Glomerular endothelial cell (primary cell): ENCODE results near the gene STATH. TPM values are rescaled to one million over a fixed set of nuclear protein-coding genes. Genes with fewer than 3 reads are reported as not detected.
"Not testable (repeated sequence)": the region's sequence is repeated elsewhere in the genome, so short reads cannot be mapped to it uniquely, and the experiment has no call there.

Experiments used
- DNase-seq: peaks from one replicate; pipeline ENCODE4 v3.0.0-alpha.2; 2011; ENCODE audit warnings: low read depth, low spot score; ENCODE audit errors: extremely low read depth
- total RNA-seq: library from RNA; depleted of rRNA; stranded (reverse); fragments of >200 nt; gene quantifications from 2 replicates; pipeline ENCODE4 v1.2.3, GENCODE V29; 2015

The STATH gene, protein sequence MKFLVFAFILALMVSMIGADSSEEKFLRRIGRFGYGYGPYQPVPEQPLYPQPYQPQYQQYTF
- not detected in 2 replicates for total RNA-seq

DNA sequence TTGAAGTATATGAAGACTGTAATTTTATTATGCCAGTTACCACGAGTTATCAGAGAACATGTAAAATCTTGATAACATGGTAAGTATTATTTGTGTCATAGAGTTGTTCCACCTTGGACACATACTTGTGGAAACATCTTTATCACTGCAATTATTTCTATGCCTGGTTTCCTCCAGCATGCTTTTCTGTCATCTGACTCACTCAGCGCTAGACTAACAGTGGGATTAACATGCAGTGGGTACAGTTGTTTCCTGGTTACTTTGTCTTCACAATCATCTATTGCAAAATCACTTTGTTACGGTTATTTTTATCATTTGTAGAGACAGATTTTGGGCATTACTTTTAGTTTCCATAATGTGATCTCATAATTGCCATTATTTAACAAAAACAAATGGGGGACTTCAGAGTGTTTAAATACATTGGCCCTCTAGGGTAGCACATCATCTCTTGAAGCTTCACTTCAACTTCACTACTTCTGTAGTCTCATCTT lies at the start of gene STATH:
TSS of gene STATH (plus strand) at position 441 of the 491 bp plus-strand sequence. CDS start 2,472 bp downstream, outside the sequence.
- DNase-seq = no peak

DNA sequence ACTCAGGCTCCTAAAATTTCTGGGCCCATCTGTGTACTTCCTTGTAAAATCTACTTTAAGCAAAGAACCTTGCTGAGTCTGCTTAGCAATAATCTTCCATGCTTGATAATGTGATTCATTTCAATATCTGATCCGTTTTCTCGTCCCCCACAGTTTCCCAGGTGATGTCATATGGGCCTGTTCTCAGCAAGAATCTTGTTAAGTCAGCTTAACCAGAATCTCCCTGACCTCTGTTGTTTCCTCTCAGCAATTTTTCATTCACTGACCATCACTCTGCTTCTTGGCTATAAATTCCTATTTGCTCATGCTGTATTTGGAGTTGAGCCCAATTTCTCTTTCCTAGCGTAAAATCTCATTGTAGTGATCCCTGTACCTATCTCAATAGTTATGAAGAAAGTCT lies 44.2 kb upstream of the STATH start:
- DNase-seq = no peak

DNA sequence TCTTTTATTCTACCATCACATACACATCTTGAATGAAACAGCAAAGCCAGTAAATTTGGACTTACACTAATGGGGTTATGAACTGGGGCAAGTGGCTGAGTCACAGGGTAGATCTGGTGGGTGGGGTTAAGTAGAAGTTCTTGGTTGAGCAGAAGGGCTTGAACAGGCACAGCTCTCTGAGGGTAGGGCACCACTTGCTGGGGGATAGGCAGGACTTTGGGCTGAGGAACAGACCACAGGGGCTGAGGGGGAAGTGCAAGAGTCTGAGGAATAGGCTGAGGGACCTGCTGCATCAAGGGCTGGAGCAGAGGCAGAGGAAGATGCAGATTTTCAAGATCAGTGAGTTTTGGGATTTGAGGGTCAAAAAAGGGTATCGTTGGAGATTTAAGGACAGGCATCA lies 38.6 kb upstream of the STATH start:
- no peak for DNase-seq

DNA sequence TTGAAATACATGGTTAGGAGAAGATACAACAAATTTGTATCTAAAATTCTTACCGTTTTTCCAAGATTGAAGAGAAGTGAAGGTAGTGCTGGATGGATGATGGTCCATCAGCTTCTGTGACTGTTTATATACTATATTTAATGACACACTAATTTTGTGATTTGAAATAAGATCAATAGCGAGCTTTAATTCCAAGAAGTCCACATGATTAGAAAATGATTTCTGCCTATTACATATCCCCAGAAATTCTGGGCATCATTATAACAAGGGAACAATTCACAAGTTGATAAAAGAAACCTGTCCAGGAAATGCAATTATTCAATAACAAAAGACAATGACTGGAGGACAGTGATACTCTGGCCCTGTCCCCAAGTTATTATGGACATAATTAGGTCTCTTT lies 30.1 kb upstream of the STATH start, which contains the start of gene CSN2:
TSS of gene CSN2 (minus strand) at position 101 of the 400 bp plus-strand sequence. CDS start 4,733 bp downstream, outside the sequence.
- DNase-seq = no peak

DNA sequence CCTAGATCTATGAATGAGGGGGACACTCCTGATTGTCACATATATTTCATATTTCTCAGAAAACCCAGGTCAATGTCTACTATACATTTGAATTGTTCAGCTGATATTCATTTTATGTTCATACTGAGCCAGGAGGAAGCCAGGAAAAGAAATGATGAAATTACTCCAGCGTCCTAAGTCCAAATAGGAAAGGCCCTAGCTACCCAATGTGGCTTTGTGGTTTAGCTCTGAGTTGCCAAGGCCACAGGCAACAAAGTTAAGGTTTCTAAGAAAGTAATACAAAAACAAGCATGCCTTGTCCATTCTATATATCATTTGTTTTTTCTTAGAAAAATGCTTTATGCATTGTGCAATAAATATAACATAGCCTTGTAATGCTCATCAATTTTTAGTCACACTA lies 25.7 kb upstream of the STATH start:
- no peak for DNase-seq

DNA sequence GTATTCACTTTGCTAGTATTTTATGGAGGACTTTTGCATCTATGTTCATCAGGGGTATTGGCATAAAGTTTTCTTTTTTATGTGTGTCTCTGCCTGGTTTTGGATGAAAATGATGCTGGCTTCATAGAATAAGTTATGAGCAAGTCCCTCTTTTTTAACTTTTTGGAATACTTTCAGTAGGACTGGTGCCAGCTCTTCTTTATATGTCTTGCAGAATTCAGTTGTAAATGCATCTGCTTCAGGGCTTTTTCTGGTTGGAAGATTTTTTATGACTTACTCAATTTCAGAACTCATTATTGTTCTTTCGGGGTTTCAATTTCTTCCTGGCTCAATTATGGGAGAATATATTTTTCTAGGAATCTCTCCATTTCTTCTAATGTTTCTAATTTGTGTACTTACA lies 21.1 kb upstream of the STATH start:
- no peak for DNase-seq

DNA sequence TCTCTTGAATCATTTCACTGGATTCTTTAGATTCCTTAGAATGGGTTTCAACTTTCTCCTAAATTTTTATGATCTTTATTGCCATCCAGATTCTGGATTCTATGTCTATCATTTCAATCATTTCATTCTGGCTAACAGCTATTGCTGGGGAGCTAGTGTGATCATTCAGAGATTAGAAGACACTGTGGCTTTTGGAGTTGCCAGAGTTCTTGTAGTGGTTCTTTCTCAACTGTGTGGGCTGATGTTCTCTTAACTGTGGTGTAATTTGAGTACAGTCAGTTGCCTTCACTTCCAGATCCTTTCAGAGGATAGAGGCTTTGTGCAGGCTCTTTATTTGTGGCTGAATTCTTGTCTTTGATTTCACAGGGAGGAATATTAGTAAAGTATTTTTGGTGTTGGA lies 18.2 kb upstream of the STATH start:
- no peak for DNase-seq

DNA sequence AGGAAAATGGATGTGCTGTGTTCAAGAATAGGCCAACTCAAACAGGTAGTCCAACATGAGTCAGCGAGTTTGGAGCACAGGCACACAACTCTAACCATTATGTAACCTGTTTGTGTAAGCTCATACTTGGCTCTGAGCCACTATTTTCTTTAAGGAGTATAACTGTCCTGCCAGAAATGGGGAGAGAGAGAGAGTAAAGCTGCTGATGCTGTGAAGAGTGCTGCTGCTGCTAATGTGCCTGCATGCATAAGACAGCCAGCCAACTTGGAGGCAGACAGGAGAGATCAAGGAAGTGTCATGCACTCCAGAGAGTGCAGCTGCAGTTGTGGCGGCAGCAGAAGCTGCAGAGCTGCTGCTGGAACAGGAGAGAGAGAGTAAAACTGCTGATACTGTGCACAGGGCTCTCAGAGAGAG lies 11.7 kb upstream of the STATH start:
- no peak for DNase-seq

DNA sequence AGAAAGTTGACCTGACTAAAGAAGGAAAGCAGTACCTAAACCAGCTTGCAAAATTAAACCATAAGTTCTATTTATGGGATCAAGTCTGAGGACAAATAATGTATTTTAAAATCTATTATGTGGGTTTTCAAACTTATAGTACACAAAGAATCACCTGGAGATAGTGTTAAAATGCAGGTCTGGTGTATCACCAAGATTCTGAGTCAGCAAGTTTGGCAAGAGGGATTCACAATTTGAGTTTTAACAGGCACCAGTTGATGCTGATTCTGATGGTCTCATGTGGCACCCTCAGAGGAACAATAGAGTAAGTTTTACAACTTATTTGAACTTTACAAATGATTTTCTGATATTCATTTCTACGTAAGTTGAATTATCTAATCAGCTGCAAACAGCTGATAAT lies 9.1 kb upstream of the STATH start:
- DNase-seq = no peak

DNA sequence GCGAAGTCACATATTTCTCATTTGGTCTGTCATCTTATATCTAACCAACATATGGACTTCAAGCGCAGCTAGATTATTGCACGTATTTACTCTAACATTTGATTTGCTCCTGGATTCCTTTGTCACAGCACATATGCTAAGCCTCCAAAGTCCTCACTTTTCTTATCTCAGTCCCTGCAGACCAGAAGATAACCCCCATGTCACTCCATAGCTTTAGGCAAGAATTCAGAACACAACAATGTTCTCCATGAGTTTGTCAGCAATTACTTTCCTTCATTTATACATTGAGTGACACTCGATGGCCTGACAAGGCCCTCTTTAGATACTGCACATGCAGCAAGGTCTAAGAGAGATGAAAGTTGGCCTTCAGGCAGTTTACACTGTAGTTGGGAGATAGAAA lies 4.8 kb upstream of the STATH start:
- no peak for DNase-seq

DNA sequence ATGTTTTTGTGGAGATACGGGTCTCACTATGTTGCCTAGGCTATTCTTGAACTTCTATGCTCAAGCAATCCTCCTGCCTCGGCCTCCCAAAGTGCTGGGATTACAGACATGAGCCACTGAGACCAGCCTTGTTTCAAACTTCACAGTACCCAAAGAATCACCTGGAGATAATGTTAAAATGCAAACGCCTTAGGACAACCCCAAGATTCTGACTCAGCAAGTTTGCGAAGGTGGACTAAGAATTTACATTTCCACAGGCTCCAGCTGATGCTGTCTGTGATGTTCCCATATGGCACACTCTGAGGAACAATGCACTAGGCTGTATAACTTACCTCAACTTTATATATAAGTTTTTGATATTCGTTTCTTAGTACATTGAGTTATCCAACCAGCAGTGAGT lies 984 bp upstream of the STATH start:
- no peak for DNase-seq

DNA sequence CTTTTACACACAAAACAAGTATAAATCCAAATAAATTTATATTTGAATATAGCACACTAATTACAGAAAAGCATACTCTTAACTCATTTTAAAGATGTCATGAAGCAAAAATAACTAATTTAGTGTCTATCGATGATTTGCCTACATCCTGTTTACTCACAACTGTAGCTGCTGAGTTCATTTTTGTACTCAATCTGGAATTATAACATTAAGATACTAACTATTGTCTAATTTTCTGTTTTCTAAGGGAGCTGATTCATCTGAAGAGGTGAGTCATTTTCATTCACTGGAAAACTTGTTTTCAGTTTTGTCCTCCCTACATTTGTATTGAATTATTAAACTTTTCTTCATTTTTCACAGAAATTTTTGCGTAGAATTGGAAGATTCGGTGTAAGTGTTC lies 3.7 kb downstream of the STATH start:
- DNase-seq = no peak

DNA sequence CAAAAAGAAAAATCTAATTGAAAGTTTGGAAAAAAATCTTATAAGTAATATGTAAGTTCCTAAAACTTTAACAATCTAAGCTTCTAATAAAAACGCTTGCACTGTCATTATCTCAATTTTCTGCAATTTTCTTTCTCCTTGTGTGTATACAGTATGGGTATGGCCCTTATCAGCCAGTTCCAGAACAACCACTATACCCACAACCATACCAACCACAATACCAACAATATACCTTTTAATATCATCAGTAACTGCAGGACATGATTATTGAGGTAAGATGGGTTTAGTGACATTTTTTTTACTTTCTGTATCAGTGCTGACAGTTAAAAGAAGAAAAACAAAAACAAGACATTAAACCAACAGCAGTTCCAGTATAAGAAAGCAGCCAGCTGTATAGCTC lies 4.9 kb downstream of the STATH start:
- no peak for DNase-seq

DNA sequence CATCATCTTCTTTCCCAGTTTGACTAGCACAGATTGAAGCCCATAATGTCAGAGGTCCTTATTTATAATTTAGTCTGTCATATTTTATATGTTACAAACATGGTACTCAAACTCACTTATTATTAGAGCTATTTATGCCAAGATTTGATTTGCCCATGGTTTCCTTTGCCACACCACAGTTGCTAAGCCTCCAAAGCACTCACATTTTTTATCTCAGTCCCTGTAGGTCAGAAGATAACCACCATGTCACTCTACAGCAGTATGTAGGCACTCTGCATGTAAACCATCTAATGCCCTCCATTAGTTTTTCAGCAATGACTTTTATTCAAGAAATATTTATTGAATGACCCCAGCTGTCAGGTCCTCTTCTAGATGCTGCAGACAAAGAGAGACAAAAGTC lies 6.7 kb downstream of the STATH start:
- no peak for DNase-seq

DNA sequence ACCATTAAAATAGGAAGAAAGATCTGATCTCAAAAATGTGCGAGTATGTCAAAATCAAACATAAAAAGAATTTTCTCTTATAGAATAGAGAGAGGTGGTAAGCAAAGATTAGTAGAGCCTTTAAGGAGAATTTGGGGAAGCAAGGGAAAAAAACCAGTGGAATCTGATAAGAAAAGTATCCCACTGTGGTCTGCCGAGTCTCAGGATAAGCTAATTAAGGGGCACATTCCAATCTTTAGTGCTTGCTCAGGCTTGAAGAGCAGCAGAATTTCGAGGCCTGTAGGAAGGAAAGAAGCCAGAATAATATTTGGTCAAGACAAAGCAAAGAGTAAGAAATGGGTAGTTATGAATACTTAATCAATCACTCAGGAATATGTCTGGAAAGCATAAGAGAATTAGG lies 13.0 kb downstream of the STATH start:
- DNase-seq = no peak

DNA sequence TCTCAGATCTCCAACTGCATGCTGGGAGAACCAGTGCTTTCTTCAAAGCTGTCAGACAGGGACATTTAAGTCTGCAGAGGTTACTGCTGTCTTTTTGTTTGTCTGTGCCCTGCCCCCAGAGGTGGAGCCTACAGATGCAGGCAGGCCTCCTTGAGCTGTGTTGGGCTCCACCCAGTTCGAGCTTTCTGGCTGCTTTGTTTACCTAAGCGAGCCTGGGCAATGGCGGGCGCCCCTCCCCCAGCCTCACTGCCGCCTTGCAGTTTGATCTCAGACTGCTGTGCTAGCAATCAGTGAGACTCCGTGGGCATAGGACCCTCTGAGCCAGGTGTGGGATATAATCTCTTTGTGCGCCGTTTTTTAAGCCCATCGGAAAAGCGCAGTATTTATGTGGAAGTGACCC lies 23.2 kb downstream of the STATH start:
- not testable (repeated sequence) for DNase-seq

DNA sequence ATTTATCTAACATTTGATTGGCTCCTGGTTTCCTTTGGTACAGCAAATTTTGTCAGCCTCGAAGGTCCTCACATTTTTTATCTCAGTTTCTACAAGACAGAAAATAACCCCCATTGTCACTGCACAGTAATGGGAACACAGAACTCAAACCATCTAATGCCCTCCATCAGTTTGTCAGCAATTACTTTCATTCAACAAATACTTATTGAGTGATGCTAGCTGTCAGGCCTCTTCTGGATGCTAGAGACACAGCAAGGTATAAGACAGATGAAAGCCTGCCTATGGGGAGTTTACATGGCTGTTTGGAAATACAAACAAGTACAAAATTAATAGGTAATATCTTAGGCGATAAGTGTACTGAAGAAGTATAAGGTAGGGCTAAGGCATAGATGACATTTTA lies 27.5 kb downstream of the STATH start:
- no peak for DNase-seq

DNA sequence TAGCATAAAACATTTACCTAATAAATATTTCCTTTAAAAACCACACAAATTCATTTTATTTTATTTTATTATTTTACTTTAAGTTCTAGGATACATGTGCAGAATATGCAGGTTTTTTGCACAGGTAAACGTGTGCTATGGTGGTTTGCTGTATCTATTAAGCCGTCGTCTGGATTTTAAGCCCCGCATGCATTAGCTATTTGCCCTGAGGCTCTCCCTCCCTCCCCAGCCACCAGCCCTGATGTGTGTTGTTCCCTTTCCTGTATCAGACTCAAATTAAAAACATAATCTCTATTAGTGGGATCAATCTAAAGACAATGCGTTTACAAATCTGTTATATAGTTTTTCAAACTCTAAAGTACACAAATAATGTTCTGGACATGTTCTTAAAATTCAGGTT lies 31.2 kb downstream of the STATH start:
- DNase-seq = no peak

DNA sequence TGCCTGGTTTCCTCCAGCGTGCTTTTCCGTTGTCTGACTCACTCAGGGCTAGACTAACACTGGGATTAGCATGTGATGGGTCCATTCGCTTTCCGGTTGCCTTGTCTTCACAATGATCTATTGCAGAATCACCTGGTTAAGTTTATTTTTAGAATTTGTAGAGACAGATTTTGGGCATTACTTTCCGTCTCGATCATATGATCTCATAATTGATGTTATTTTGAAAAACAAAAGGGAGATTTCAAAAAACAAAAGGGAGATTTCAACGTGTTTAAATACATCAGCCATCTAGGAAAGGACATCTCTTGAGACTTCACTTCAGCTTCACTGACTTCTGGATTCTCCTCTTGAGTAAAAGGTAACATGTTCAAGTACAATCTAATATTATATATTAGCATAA lies 32.4 kb downstream of the STATH start, which contains the start of gene HTN3:
TSS of gene HTN3 (plus strand) at position 301 of the 400 bp plus-strand sequence. CDS start 2,282 bp downstream, outside the sequence.
- not testable (repeated sequence) for DNase-seq

DNA sequence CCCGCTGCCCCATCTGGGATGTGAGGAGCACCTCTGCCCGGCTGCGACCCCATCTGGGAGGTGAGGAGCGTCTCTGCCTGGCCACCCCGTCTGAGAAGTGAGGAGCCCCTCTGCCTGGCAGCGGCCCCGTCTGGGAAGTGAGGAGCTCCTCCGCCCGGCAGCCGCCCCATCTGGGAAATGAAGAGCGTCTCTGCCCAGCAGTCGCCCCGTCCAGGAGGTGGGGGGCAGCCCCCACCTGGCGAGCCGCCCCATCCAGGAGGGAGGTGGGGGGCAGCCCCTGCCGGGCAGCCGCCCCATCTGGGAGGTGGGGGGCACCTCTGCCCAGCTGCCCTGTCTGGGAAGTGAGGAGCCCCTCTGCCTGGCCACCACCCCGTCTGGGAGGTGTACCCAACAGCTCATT lies 41.8 kb downstream of the STATH start:
- not testable (repeated sequence) for DNase-seq

DNA sequence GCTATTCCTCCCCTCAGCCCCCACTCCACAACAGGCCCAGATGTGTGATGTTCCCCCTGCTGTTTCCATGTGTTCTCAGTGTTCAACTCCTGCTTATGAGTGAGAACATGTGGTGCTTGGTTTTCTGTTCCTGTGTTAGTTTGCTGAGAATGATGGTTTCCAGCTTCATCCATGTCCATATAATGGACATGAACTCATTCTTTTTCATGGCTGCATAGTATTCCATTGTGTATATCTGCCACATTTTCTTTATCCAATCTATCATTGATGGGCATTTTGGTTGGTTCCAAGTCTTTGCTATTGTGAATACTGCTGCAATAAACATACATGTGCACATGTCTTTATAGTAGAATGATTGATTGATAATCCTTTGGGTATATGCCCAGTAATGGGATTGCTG lies 44.2 kb downstream of the STATH start:
- not testable (repeated sequence) for DNase-seq

DNA sequence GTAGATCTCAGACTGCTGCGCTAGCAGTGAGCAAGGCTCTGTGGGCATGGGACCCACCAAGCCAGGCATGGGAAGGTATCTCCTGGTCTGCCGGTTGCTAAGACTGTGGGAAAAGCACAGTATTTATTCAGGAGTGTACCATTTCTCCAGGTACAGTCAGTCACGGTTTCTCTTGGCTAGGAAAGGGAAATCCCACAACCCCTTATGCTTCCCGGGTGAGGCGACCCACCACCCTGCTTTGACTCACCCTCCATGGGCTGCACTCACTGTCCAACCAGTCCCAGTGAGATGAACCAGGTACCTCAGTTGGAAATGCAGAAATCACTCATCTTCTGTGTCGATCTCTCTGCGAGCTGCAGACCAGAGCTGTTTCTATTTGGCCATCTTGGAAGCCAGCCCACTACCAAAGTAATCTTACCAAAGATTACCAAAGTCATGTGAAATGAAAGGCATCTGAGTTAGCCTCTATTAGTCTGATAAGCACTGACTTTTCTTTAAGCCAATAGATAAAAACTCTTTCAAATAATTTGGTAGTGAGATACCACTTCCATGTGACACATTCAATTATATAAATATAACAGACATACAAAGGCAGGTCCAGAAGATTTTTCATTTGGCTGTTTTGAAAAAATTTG lies 46.0 kb downstream of the STATH start:
- no peak for DNase-seq

DNA sequence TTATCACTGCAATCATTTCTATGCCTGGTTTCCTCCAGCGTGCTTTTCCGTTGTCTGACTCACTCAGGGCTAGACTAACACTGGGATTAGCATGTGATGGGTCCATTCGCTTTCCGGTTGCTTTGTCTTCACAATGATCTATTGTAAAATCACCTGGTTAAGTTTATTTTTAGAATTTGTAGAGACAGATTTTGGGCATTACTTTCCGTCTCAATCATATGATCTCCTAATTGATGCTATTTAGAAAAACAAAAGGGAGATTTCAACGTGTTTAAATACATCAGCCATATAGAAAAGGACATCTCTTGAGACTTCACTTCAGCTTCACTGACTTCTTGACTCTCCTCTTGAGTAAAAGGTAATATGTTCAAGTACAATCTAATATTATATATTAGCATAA lies 54.4 kb downstream of the STATH start, which contains the start of gene HTN1:
TSS of gene HTN1 (plus strand) at position 301 of the 400 bp plus-strand sequence. CDS start 2,639 bp downstream, outside the sequence.
- DNase-seq = not testable (repeated sequence)
